MM.1S (cell line): Measurements from ENCODE around the gene TTC1.
"Not testable (repeated sequence)": the region's sequence is repeated elsewhere in the genome, so short reads cannot be mapped to it uniquely, and the experiment has no call there.

Source experiments
- EZH2 ChIP-seq: fragments of 300-600 bp; sonication (generic); optimal IDR thresholded peaks from 2 replicates; pipeline ENCODE3; 2017; ENCODE audit warnings: low read depth, mild to moderate bottlenecking, antibody characterized with exemption, low read length, mixed read lengths
- TF ChIP-seq, protein P1 (sequence below): fragments of 300-600 bp; sonication (generic); IDR thresholded peaks from 2 replicates; pipeline ENCODE4 v1.5.1; 2016; ENCODE audit warnings: antibody characterized with exemption, low read length, mixed read lengths

DNA sequence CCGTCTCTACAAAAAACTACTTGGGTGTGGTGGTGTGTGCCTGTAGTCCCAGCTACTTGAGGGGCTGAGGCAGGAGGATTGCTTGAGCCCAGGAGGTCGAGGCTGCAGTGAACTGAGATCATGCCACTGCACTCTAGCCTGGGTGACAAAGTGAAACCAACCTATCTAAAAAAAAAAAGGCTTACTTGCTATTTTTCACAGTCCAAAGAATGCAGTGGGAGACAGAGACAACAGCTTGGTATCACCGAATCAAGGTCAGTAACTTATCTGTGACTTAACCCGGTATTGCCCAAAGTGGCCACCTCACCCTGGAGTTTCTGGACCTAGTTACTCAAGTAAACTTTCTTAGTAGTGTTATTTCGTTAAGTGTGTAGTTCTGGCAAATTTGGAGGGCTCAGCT lies 60.2 kb downstream of the TTC1 start:
- TF ChIP-seq EZH2: not testable (repeated sequence)
- TF ChIP-seq, protein P1, sequence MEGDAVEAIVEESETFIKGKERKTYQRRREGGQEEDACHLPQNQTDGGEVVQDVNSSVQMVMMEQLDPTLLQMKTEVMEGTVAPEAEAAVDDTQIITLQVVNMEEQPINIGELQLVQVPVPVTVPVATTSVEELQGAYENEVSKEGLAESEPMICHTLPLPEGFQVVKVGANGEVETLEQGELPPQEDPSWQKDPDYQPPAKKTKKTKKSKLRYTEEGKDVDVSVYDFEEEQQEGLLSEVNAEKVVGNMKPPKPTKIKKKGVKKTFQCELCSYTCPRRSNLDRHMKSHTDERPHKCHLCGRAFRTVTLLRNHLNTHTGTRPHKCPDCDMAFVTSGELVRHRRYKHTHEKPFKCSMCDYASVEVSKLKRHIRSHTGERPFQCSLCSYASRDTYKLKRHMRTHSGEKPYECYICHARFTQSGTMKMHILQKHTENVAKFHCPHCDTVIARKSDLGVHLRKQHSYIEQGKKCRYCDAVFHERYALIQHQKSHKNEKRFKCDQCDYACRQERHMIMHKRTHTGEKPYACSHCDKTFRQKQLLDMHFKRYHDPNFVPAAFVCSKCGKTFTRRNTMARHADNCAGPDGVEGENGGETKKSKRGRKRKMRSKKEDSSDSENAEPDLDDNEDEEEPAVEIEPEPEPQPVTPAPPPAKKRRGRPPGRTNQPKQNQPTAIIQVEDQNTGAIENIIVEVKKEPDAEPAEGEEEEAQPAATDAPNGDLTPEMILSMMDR: not testable (repeated sequence)
